Measurements from ENCODE around the gene TMEM229B.

TMEM229B gene

DNA sequence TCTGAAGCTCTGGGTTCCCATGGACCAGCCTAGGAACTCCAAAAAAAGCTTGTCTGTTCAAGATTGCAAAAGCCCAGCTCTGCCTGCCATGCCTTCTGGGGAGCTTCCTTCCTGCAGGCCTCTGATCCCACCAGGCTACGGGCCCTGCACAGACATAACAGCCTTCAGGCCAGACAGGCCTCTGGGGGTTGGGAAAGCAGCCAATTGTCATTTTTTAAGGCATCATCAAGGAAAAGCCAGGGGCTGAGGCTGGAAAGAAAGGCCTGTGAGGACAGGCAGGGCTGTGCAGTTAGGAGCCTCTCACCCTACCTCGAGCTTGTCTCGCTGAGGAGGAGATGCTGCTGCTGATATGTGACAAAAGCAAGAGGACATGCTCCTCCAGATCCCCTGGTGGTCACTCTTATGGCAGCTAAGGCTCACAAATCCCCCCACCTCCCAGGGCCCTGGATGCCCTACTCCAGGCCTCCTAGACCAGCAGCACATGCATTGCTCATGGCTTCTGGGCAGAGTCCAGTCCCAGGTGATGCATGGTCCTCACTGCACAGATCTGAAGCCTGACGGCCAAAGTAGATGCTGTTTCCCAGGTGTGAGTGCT lies 2.9 kb downstream of the TMEM229B start:
- Histone ChIP-seq H2AFZ (ENCODE audit: low read length) (no peak overlapping the region), H3K4me2 (ENCODE audit: low read depth, low read length, poor library complexity, severe bottlenecking) (peak overlapping the region; percentile 29)

DNA sequence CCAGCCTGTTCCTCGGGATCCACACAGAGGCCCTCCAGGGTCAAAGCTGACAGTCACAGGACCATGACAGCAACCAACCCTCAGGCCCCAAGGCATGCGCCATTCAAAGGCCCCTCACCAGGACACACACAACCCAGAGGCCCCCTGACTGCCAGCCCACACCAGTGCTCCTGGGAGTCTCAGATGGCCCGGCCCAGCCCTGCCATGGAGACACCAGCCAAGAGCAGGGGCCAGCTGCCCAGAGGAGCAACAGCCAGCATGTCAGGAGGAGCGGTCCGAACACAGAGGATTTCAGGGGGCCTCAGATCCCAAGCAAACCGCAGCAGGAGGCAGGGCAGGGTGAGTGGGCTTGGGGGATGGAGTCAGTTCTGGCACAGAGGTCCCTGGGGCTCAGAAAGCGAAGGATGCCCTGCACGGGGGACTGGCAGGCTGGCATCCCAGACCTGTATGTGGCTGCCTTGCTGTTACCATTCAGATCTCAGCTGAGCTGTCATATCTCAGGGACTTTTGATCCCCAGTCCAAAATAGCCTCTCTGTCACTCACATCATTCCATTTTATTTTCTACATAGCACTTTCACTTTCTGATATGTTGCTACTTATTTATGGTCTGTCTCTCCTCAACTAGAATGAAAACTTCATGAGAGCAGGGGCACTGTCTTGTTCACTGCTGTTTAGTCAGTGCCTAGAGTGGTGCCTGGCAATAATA lies 4.8 kb downstream of the TMEM229B start:
- no peaks in the 10 kb centered on the region for H4K20me1 ChIP-seq (ENCODE audit: insufficient read depth, low read length, poor library complexity, severe bottlenecking)
- peaks cover 17% of the 10 kb centered on the region for H3K79me2 ChIP-seq (ENCODE audit: insufficient read depth, low read length)
- H3K4me2 ChIP-seq (ENCODE audit: low read depth, low read length, poor library complexity, severe bottlenecking) = no peak overlapping the region
- no peak for TF ChIP-seq EZH2phosphoT487 (IDR thresholded peaks at IDR 0.05; ENCODE audit: borderline replicate concordance)
- TF ChIP-seq, protein P1, sequence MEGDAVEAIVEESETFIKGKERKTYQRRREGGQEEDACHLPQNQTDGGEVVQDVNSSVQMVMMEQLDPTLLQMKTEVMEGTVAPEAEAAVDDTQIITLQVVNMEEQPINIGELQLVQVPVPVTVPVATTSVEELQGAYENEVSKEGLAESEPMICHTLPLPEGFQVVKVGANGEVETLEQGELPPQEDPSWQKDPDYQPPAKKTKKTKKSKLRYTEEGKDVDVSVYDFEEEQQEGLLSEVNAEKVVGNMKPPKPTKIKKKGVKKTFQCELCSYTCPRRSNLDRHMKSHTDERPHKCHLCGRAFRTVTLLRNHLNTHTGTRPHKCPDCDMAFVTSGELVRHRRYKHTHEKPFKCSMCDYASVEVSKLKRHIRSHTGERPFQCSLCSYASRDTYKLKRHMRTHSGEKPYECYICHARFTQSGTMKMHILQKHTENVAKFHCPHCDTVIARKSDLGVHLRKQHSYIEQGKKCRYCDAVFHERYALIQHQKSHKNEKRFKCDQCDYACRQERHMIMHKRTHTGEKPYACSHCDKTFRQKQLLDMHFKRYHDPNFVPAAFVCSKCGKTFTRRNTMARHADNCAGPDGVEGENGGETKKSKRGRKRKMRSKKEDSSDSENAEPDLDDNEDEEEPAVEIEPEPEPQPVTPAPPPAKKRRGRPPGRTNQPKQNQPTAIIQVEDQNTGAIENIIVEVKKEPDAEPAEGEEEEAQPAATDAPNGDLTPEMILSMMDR (conservative IDR thresholded peaks at IDR 0.05; ENCODE audit: low read length) = no peak
- no peaks in the 10 kb centered on the region; the same call in 1 of the 2 replicates for H3K36me3 ChIP-seq (ENCODE audit: insufficient read depth, low read length)
- H3K9ac ChIP-seq (ENCODE audit: low read depth, low read length, poor library complexity, severe bottlenecking) = no peak overlapping the region
- no peaks in the 10 kb centered on the region for H3K27me3 ChIP-seq (ENCODE audit: insufficient read depth, low read length, poor library complexity, severe bottlenecking)
- no peaks in the 10 kb centered on the region for H3K9me2 ChIP-seq (replicated peaks; ENCODE audit: low read depth, low read length)
- peaks cover 30% of the 10 kb centered on the region for H3K4me1 ChIP-seq (ENCODE audit: insufficient read depth, low read length, poor library complexity, severe bottlenecking)
- no peaks in the 10 kb centered on the region for H3F3A ChIP-seq (ENCODE audit: low read depth)
- no peak overlapping the region for H3K4me3 ChIP-seq (ENCODE audit: low read length, poor library complexity, severe bottlenecking)
- no peak overlapping the region for H2AFZ ChIP-seq (ENCODE audit: low read length)
- H3K9me3 ChIP-seq (ENCODE audit: insufficient read depth, low read depth, low read length) = no peaks in the 10 kb centered on the region

More for the DNA sequence above, 2.9 kb downstream of the TMEM229B start:
- no peaks in the 10 kb centered on the region; the same call in 1 of the 2 replicates for H3K36me3 ChIP-seq (ENCODE audit: insufficient read depth, low read length)
- H3F3A ChIP-seq (ENCODE audit: low read depth) = no peaks in the 10 kb centered on the region
- no peaks in the 10 kb centered on the region for H4K20me1 ChIP-seq (ENCODE audit: insufficient read depth, low read length, poor library complexity, severe bottlenecking)
- no peaks in the 10 kb centered on the region for H3K9me2 ChIP-seq (replicated peaks; ENCODE audit: low read depth, low read length)
- H3K9ac ChIP-seq (ENCODE audit: low read depth, low read length, poor library complexity, severe bottlenecking) = peak overlapping the region; percentile 48
- TF ChIP-seq EZH2phosphoT487 (IDR thresholded peaks at IDR 0.05; ENCODE audit: borderline replicate concordance) = no peak
- TF ChIP-seq, protein P1 (conservative IDR thresholded peaks at IDR 0.05; ENCODE audit: low read length) = no peak; the same call in 1 of the 2 replicates
- no peaks in the 10 kb centered on the region for H3K9me3 ChIP-seq (ENCODE audit: insufficient read depth, low read depth, low read length)
- peaks cover 38% of the 10 kb centered on the region for H3K4me1 ChIP-seq (ENCODE audit: insufficient read depth, low read length, poor library complexity, severe bottlenecking)
- H3K27me3 ChIP-seq (ENCODE audit: insufficient read depth, low read length, poor library complexity, severe bottlenecking) = no peaks in the 10 kb centered on the region
- no peak overlapping the region for H3K4me3 ChIP-seq (ENCODE audit: low read length, poor library complexity, severe bottlenecking)
- peaks cover 17% of the 10 kb centered on the region for H3K79me2 ChIP-seq (ENCODE audit: insufficient read depth, low read length)

DNA sequence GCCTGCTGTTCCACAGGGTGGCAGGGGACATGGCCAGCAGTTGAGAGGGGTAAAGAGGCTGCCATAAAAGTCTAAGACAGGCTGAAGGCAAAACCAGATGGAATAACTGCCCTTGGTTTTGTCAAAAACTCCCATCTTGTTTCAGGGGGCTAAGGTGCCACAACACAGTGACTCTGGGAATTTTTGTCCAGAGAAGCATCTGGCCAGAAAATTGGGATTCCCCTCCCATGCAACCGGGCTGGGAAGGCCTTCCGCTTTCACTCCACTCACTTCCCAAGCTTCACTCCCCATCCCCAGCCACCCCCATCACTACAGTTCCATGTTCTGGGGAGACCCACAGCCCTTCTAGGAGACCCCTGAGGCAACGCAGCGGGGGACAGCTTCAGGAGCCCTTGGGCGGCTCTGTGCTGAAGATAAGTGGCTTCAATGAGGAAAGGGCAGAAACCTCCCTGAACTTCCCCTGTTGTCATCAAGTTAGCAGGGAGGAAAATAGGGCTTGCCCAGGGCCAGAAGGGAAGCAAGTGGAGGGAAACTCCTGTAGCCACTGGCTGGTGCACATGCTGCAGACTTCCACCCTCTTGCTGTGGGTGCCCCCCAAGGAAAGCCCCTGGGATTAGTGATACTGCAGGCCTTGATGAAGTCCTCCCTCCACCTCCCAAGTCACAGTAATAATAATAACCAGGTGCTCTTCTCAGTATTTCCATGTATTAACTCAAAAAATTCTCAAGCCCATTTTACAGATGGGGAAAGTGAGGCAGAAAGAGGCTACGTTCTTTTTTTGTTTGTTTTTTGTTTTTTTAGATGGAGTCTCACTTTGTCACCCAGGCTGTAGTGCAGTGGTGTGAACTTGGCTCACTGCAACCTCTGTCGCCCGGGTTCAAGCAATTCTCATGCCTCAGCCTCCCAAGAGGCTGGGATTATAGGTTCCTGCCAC lies 6.0 kb downstream of the TMEM229B start:
- no peak overlapping the region for H3K9ac ChIP-seq (ENCODE audit: low read depth, low read length, poor library complexity, severe bottlenecking)
- no peaks in the 10 kb centered on the region for H3K9me3 ChIP-seq (ENCODE audit: insufficient read depth, low read depth, low read length)
- H3K4me1 ChIP-seq (ENCODE audit: insufficient read depth, low read length, poor library complexity, severe bottlenecking) = peaks cover 23% of the 10 kb centered on the region
- no peak overlapping the region for H2AFZ ChIP-seq (ENCODE audit: low read length)
- H3F3A ChIP-seq (ENCODE audit: low read depth) = no peaks in the 10 kb centered on the region
- no peak overlapping the region for H3K4me3 ChIP-seq (ENCODE audit: low read length, poor library complexity, severe bottlenecking)
- H3K79me2 ChIP-seq (ENCODE audit: insufficient read depth, low read length) = peaks cover 10% of the 10 kb centered on the region
- TF ChIP-seq, protein P1 (conservative IDR thresholded peaks at IDR 0.05; ENCODE audit: low read length) = no peak
- no peak for TF ChIP-seq EZH2phosphoT487 (IDR thresholded peaks at IDR 0.05; ENCODE audit: borderline replicate concordance)
- H3K9me2 ChIP-seq (replicated peaks; ENCODE audit: low read depth, low read length) = no peaks in the 10 kb centered on the region
- H4K20me1 ChIP-seq (ENCODE audit: insufficient read depth, low read length, poor library complexity, severe bottlenecking) = no peaks in the 10 kb centered on the region
- no peaks in the 10 kb centered on the region for H3K27me3 ChIP-seq (ENCODE audit: insufficient read depth, low read length, poor library complexity, severe bottlenecking)
- no peak overlapping the region for H3K4me2 ChIP-seq (ENCODE audit: low read depth, low read length, poor library complexity, severe bottlenecking)
- H3K36me3 ChIP-seq (ENCODE audit: insufficient read depth, low read length) = no peaks in the 10 kb centered on the region; the same call in 1 of the 2 replicates

Data from Loucy (cell line).